Thyroid gland (tissue), 4 donors: ENCODE data around the gene MATN4. TPM values are rescaled to one million over a fixed set of nuclear protein-coding genes. Genes with fewer than 3 reads are reported as not detected.

ENCODE experiments used
- DNase-seq, 2 donors: peaks; one replicate each; pipeline ENCODE4 v3.0.0-alpha.2; 2019
- H3K27ac ChIP-seq, 3 donors: fragments of 200-600 bp; sonication (generic); 1 replicate in 2 of 3; 2 replicates in 1 of 3; pipeline ENCODE4 v1.5.1; 2016 to 2019; ENCODE audit warnings: mild to moderate bottlenecking in 1 of 3, moderate library complexity in 1 of 3
- H3K27me3 ChIP-seq: fragments of 200-600 bp; sonication (generic); one replicate; pipeline ENCODE4 v1.5.1; 2019
- H3K36me3 ChIP-seq, 2 donors: fragments of 200-600 bp; sonication (generic); one replicate each; pipeline ENCODE4 v1.5.1; 2016 to 2019
- H3K4me1 ChIP-seq, 2 donors: fragments of 200-600 bp; sonication (generic); one replicate each; pipeline ENCODE4 v1.5.1; 2017 to 2019
- H3K4me3 ChIP-seq, 3 donors: fragments of 200-600 bp; sonication (generic); replicated peaks in 1 of 3; 1 replicate in 2 of 3; 2 replicates in 1 of 3; pipeline ENCODE4 v1.5.1; 2016; ENCODE audit warnings: mild to moderate bottlenecking in 1 of 3
- H3K9me3 ChIP-seq: fragments of 200-600 bp; sonication (generic); one replicate; pipeline ENCODE4 v1.5.1; 2017
- POLR2A ChIP-seq, 2 donors: fragments of 450-650 bp; IDR thresholded peaks; one replicate each; pipeline ENCODE4 v1.6.1; 2017; ENCODE audit warnings: antibody characterized with exemption in 2 of 2, mild to moderate bottlenecking in 2 of 2, moderate library complexity in 1 of 2
- WGBS, 2 donors: methylation state at CpG; one replicate each; pipeline ENCODE4 v1.1.5; 2017; 5-methylcytosine and 5-hydroxymethylcytosine counted together
- intact Hi-C: fragments of 100-400 bp; cut with DNase I; formaldehyde crosslinking; loops from one replicate; pipeline ENCODE4 v1.15.1; 2023
- total RNA-seq, 4 donors: library from RNA; depleted of rRNA; stranded (reverse); fragments of >200 nt; gene quantifications; one replicate each; pipeline ENCODE4 v1.2.3, GENCODE V29; 2016
- TF ChIP-seq, protein P1 (sequence below), 6 experiments: fragments of 200-600 bp in 3 of 6; fragments of 450-650 bp in 3 of 6; sonication (generic) in 3 of 6; IDR thresholded peaks; one replicate each; pipeline ENCODE4 v1.5.1; 2016 to 2019; ENCODE audit warnings: antibody characterized with exemption in 6 of 6, mild to moderate bottlenecking in 2 of 6, inconsistent platforms in 1 of 6, moderate library complexity in 1 of 6

Gene MATN4
- total RNA-seq, 4 donors from 2014 or later, result 1.2 TPM; not detected in 3

DNA sequence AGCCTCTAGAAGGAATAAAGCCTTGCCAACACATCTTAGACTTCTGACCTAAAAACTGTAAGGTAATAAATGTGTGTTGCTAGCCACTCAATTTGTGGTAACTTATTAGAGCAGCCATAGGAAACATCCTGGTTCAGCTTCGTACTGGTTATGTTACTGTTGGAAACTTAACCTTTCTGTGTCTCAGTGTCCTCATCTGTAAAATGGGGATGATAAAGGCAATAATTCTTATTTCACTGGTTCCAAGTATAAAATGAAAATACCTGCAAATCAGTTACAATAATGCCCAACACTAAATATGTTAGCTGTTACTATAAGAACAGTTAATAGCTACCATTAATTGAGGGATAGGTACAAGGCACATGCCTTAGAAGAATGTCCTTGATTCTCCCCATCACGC, 15.8 kb downstream of the MATN4 start:
- Histone ChIP-seq H3K27ac (no peak overlapping the region), H3K27me3 (no peaks in the 10 kb centered on the region), H3K4me1 (peaks cover 7 to 9% of the 10 kb centered on the region in 2 donors), H3K36me3 (no peaks in the 10 kb centered on the region), H3K4me3 (no peak overlapping the region), H3K9me3 (no peaks in the 10 kb centered on the region)
- 86 to 94% methylated on average over 2 of the region's 2 CpGs for WGBS, 2 donors
- DNase-seq, result no peak
- intact Hi-C loops, result no loop called here
- TF ChIP-seq POLR2A (IDR thresholded peaks at IDR 0.05), result no peak
- TF ChIP-seq, protein P1, sequence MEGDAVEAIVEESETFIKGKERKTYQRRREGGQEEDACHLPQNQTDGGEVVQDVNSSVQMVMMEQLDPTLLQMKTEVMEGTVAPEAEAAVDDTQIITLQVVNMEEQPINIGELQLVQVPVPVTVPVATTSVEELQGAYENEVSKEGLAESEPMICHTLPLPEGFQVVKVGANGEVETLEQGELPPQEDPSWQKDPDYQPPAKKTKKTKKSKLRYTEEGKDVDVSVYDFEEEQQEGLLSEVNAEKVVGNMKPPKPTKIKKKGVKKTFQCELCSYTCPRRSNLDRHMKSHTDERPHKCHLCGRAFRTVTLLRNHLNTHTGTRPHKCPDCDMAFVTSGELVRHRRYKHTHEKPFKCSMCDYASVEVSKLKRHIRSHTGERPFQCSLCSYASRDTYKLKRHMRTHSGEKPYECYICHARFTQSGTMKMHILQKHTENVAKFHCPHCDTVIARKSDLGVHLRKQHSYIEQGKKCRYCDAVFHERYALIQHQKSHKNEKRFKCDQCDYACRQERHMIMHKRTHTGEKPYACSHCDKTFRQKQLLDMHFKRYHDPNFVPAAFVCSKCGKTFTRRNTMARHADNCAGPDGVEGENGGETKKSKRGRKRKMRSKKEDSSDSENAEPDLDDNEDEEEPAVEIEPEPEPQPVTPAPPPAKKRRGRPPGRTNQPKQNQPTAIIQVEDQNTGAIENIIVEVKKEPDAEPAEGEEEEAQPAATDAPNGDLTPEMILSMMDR (IDR thresholded peaks at IDR 0.05), result no peak

DNA sequence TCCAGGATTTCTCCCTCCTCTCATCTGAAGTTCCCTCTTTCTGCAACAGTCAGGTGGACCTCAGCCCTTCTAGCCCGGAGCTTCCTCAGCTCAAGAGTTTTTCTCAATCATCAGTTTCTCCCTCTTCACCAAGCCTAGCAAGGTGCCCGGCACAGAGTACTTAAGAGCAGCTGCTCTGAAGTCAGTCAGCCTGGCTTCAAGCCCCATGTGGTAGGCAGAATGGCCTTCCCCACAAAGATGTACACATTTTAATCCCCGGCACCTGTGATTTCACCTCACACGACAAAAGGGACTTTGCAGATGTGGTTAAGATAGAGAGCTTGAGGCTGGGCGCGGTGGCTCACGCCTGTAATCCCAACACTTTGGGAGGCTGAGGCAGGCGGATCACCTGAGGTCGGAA, 16.6 kb downstream of the MATN4 start:
- WGBS, 2 donors, result 74 to 79% methylated on average over 9 of the region's 9 CpGs
- Histone ChIP-seq H3K36me3 (no peaks in the 10 kb centered on the region), H3K27me3 (no peaks in the 10 kb centered on the region), H3K27ac (no peak overlapping the region), H3K4me1 (peaks cover 7 to 9% of the 10 kb centered on the region in 2 donors), H3K4me3 (no peak overlapping the region), H3K9me3 (no peaks in the 10 kb centered on the region)
- DNase-seq, result no peak
- TF ChIP-seq, protein P1 (IDR thresholded peaks at IDR 0.05), result no peak
- TF ChIP-seq POLR2A (IDR thresholded peaks at IDR 0.05), result no peak
- intact Hi-C loops, result no loop called here

- DNase-seq, result peak; percentile 81 to 86
- Histone ChIP-seq H3K36me3 (no peaks in the 10 kb centered on the region), H3K9me3 (no peaks in the 10 kb centered on the region), H3K27me3 (no peaks in the 10 kb centered on the region), H3K27ac (no peak overlapping the region), H3K4me3 (no peak overlapping the region), H3K4me1 (peaks cover 7 to 9% of the 10 kb centered on the region in 2 donors)
- 21 to 22% methylated on average over 7 to 8 of the region's 8 CpGs for WGBS, 2 donors
- intact Hi-C loops, result no loop called here
- TF ChIP-seq, protein P1 (IDR thresholded peaks at IDR 0.05), result peak; percentile 48 to 91 (median 80)
- no peak for TF ChIP-seq POLR2A (IDR thresholded peaks at IDR 0.05)
Observed at GRCh38 chr20:45290677-45291355, 17.3 kb downstream of the MATN4 start.

DNA sequence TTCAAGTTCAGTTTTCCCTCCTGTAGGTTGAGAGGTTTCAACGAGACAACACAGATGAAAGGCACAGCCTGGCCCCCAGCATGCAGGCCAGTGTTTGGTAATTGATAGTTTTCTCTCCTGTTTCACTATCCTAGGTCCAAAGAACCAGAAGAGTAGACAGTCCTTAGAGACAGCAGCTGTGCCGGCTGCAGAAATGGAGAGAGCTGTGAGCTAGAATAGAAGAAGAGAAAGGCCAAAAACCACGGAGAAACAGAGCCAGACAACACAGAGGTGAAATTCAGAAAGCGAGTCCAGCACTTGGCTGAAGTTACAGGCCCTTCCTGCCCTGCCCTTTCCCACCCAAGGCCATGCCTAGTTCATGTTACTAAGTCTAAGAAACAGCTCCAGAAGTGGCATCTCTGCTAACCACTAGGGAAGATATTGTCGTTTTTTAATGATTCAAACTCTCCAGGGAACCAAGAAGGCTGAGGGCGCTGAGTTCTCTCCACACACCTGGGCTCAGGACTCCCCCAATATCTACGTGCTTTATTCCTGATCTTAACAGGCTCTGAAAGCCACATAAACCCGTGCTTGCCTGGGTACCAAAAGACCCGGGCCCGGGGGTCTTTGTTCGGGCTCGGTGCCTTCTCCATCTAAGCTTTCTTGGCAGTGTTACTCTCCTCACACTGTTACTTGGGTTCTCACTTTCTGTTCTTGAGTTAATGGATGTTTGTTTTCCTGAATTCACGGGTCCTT, 18.0 kb downstream of the MATN4 start:
- intact Hi-C loops, result no loop called here
- TF ChIP-seq POLR2A (IDR thresholded peaks at IDR 0.05), result no peak
- TF ChIP-seq, protein P1 (IDR thresholded peaks at IDR 0.05), result no peak
- no peaks in the 10 kb centered on the region for H3K9me3 ChIP-seq
- no peak overlapping the region for H3K27ac ChIP-seq
- 77% methylated on average over 13 of the region's 13 CpGs for WGBS, 2 donors
- no peaks in the 10 kb centered on the region for H3K27me3 ChIP-seq
- H3K4me1 ChIP-seq, result peaks cover 7 to 9% of the 10 kb centered on the region in 2 donors
- no peak for DNase-seq
- no peak overlapping the region for H3K4me3 ChIP-seq
- no peaks in the 10 kb centered on the region for H3K36me3 ChIP-seq

GRCh38 chr20:45288860-45289259, 19.2 kb downstream of the MATN4 start:
- Histone ChIP-seq H3K36me3 (no peaks in the 10 kb centered on the region), H3K4me1 (peaks cover 7 to 9% of the 10 kb centered on the region in 2 donors), H3K9me3 (no peaks in the 10 kb centered on the region), H3K27me3 (no peaks in the 10 kb centered on the region), H3K4me3 (no peak overlapping the region), H3K27ac (no peak overlapping the region)
- 85 to 86% methylated on average over 5 of the region's 5 CpGs for WGBS, 2 donors
- intact Hi-C loops, result no loop called here
- TF ChIP-seq POLR2A (IDR thresholded peaks at IDR 0.05), result no peak
- TF ChIP-seq, protein P1 (IDR thresholded peaks at IDR 0.05), result no peak
- no peak for DNase-seq
